Inflammatory macrophage treated with lipopolysaccharide for 4 hours (primary cell): ENCODE data around the gene KCNH5.

Experiments
- DNase-seq: peaks from one replicate; pipeline ENCODE4 v3.0.0-alpha.2; 2020

The KCNH5 gene

GRCh38 chr14:62667421-62667914, 377.8 kb downstream of the KCNH5 start:
- no peak for DNase-seq

- no peak for DNase-seq
Observed at GRCh38 chr14:62665286-62665685, 380.0 kb downstream of the KCNH5 start.

GRCh38 chr14:62663456-62663821, 381.8 kb downstream of the KCNH5 start:
- no peak for DNase-seq

- no peak for DNase-seq
Observed at GRCh38 chr14:62662811-62663455, 382.3 kb downstream of the KCNH5 start.

- no peak for DNase-seq
Observed at GRCh38 chr14:62661818-62662217, 383.4 kb downstream of the KCNH5 start.

- no peak for DNase-seq
Observed at GRCh38 chr14:62658631-62659030, 386.6 kb downstream of the KCNH5 start.

- no peak for DNase-seq
Observed at GRCh38 chr14:62657376-62657775, 387.9 kb downstream of the KCNH5 start.

- no peak for DNase-seq
Observed at GRCh38 chr14:62655166-62655565, 390.1 kb downstream of the KCNH5 start.

GRCh38 chr14:62654641-62655040, 390.6 kb downstream of the KCNH5 start:
- no peak for DNase-seq
